Measurements from ENCODE around the gene FOXS1.

DNA sequence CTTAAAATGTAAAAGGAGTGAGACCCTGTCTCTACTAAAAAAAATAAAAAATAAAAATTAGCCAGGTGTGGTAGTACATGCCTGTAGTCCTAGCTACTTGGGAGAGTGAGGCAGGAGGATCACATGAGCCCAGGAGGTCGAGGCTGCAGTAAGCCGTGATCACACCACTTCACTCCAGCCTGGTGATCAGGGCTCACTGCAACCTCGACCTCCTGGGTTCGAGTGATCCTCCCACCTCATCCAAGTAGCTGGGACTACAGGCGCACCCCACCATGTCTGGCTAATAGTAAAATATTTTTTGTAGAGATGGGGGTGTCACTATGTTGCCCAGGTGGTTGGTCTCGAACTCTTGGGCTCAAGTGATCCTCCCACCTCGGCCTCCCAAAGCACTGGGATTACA, 8.1 kb upstream of the FOXS1 start:
- TF ChIP-seq, protein P1, sequence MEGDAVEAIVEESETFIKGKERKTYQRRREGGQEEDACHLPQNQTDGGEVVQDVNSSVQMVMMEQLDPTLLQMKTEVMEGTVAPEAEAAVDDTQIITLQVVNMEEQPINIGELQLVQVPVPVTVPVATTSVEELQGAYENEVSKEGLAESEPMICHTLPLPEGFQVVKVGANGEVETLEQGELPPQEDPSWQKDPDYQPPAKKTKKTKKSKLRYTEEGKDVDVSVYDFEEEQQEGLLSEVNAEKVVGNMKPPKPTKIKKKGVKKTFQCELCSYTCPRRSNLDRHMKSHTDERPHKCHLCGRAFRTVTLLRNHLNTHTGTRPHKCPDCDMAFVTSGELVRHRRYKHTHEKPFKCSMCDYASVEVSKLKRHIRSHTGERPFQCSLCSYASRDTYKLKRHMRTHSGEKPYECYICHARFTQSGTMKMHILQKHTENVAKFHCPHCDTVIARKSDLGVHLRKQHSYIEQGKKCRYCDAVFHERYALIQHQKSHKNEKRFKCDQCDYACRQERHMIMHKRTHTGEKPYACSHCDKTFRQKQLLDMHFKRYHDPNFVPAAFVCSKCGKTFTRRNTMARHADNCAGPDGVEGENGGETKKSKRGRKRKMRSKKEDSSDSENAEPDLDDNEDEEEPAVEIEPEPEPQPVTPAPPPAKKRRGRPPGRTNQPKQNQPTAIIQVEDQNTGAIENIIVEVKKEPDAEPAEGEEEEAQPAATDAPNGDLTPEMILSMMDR (IDR thresholded peaks at IDR 0.05; ENCODE audit: poor library complexity), result no peak
- TF ChIP-seq EZH2phosphoT487 (IDR thresholded peaks at IDR 0.05; ENCODE audit: low read depth, severe bottlenecking, unreplicated experiment), result no peak
- TF ChIP-seq EZH2 (IDR thresholded peaks at IDR 0.05; ENCODE audit: borderline replicate concordance), result no peak
